NT2/D1 (cell line): ENCODE measurements around the gene CTPS1.

Source experiments
- SUZ12 ChIP-seq: IDR thresholded peaks from 2 replicates; pipeline ENCODE4 v1.6.1; 2011; ENCODE audit not compliant: insufficient read length, insufficient read depth; ENCODE audit errors: extremely low read depth
- YY1 ChIP-seq: IDR thresholded peaks from 2 replicates; pipeline ENCODE4 v1.6.1; 2011; ENCODE audit not compliant: insufficient read length, insufficient read depth
- ZNF274 ChIP-seq: IDR thresholded peaks from 2 replicates; pipeline ENCODE4 v1.6.1; 2011; ENCODE audit warnings: mild to moderate bottlenecking, low read depth, low read length

- TF ChIP-seq YY1: no peak
- TF ChIP-seq ZNF274: no peak
- no peak for TF ChIP-seq SUZ12
These were observed 24.2 kb upstream of the CTPS1 start for GRCh38 chr1:40955266-40955665.
